GM19025 (cell line): ENCODE data around the gene SPEN.
A peak's percentile ranks its signal among the peaks of the same experiment; 100 is the strongest.
"Not testable (repeated sequence)": the region's sequence is repeated elsewhere in the genome, so short reads cannot be mapped to it uniquely, and the experiment has no call there.

Source experiments
- ATAC-seq: cut with Tn5 transposase; IDR thresholded peaks from one replicate; pipeline ENCODE4 v1.9.1; 2021; ENCODE audit warnings: mild to moderate bottlenecking, low read depth, moderate library complexity; ENCODE audit not compliant: unreplicated experiment

Gene SPEN, protein sequence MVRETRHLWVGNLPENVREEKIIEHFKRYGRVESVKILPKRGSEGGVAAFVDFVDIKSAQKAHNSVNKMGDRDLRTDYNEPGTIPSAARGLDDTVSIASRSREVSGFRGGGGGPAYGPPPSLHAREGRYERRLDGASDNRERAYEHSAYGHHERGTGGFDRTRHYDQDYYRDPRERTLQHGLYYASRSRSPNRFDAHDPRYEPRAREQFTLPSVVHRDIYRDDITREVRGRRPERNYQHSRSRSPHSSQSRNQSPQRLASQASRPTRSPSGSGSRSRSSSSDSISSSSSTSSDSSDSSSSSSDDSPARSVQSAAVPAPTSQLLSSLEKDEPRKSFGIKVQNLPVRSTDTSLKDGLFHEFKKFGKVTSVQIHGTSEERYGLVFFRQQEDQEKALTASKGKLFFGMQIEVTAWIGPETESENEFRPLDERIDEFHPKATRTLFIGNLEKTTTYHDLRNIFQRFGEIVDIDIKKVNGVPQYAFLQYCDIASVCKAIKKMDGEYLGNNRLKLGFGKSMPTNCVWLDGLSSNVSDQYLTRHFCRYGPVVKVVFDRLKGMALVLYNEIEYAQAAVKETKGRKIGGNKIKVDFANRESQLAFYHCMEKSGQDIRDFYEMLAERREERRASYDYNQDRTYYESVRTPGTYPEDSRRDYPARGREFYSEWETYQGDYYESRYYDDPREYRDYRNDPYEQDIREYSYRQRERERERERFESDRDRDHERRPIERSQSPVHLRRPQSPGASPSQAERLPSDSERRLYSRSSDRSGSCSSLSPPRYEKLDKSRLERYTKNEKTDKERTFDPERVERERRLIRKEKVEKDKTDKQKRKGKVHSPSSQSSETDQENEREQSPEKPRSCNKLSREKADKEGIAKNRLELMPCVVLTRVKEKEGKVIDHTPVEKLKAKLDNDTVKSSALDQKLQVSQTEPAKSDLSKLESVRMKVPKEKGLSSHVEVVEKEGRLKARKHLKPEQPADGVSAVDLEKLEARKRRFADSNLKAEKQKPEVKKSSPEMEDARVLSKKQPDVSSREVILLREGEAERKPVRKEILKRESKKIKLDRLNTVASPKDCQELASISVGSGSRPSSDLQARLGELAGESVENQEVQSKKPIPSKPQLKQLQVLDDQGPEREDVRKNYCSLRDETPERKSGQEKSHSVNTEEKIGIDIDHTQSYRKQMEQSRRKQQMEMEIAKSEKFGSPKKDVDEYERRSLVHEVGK (N-terminal part only)

DNA sequence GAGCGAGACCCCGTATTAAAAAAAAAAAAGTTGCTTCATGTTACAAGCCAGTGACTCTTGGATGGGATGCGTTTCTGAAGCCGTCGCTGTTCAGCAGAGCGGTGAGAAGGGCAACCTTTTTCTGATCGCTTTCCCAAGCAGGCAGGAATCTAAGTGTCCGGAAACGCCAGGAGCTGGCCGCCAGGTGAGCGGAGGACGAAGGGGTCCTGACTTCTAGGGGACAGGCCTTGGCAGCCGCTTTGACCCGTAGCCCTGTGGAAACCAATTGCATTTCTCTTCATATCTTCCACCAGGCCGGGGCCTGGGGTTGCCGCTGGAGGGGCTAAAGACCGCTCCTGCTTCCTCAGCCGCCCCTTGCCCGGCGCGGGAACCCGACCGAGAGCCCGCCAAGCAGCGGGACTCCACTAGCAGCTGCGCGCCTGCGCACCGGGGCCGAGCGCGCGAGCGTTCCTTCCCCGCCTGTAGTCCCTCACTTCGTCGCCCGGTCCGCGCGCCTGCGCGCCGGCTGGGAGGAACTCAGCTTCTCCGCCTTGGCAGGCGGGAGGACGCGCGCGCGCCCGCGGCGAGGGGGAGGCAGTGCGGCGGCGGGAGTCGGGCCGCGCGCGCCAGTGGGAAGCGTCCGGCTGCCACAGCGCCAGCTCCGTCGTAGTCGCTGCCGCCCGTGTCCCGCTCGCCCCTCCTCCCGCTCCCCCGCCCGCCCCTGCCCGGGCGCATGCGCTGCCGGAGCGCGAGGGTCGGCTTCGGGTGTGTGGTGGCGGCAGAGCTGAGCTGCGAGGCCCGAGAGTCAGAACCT, at the start of gene SPEN:
Gene SPEN, plus strand, starts transcription at position 608 of the 793 bp plus-strand sequence. CDS start 361 bp downstream, outside the sequence.
- ATAC-seq: peak; percentile 65

DNA sequence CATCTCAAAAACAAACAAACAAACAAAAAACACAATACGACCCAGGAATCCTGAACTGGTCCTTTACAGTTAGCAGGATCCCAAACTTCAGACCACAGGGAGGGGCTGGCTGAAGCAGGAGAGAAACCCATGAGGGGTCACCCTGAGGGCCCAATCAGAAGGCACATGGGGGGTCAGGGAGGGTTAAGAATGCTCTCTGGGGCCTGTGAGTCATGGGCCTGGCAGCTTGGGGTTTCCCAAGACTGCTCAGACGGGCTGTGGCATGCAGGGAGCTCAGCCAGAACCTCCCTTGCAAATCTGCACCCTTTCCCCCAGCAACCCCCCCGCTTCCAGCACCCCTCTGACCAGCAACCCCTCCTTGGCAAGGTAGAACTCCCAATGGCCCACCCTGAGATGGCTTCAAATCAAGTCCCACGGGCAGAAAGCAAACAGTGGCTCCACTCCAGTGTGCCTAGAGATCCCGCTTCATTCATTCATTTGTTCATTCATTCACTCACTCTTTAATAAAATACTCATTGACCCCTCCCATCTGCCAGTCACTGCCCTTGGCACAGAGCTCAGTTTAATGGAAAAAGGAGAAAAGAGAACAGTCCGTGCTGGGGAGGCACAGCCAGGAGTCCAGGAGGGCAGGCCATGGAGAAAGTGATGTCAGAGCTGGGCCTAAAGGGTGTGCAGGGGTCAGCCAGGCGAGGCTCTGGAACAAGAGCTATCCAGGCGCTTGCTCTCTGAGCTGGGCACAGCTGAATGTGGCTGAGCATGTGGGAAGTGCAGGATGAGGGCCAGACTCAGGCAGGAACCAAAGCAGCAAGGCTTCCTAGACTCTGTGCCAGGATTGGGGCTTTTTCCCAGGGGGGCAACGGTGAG, 48.3 kb upstream of the SPEN start:
- ATAC-seq: no peak

DNA sequence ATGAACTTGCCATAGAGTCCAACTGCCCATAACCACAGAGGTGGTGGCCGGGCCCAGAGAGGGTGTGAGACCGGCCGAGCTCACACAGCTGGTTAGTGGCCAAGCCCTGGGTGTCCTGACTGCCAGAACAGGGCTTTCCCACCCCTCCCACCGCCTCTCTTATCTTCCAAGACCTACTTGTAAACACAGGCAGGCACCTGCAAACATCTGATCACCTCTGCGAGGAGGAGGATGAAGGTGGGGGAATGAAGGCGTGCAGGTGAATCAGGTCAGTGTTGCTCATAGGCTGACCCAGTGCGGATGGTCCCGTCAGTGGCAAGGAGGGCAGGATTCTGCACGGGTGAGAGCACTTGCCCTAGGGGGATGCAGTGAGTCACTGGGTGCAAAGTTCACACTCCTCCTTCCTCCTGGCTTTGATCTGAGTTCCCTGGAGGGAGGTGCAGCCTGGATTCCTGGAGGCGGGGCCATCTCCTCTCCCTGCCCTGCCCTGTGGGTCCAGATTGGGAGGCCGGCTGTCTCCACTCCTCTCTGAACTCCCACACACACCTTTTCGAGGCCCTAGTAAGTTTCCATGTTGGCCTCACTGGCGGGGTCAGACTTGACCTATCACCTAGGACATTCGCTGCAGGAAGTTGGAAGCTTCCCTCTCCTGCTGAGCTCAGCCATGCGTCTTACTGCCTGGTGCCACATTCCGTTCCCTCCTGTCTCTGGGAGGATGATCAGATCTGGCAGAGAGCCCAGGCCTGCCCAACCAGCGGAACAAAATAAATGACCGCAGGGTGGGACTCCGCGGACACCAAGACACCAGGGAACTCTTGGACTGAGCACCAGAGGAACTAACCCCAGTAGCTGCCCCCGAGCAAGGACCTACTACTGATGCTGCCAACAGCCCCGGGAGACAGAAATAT, 47.3 kb upstream of the SPEN start:
- no peak for ATAC-seq

DNA sequence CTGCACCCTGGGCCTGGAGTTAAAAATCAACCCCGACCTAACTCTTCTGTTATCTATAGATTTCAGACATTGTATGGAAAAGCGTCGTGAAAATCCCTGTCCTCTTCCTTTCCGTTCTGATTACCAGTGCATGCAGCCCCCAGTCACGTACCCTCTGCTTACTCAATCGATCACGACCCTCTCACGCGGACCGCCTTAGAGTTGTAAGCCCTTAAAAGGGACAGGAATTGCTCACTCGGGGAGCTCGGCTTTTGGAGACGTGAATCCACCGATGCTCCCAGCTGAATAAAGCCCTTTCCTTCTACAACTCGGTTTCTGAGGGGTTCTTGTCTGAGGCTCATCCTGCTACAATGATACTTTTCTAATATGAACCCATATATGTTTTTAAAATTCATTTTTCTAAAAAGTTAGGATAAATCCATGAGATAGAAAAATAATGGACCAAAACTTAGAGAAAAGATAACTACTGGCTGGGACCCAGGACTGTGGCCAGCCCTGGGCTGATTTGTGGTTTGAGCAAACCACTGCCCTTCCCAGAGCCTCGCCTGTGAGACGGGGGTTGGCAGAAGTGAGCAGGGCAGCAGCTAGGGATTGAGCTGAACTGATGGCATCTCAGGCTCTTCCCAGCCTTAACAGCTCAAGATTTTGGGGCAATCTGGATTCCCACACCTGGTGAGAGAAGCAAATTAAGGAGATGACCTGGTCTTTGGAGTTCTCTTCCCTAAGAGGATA, 45.1 kb upstream of the SPEN start:
- no peak for ATAC-seq

DNA sequence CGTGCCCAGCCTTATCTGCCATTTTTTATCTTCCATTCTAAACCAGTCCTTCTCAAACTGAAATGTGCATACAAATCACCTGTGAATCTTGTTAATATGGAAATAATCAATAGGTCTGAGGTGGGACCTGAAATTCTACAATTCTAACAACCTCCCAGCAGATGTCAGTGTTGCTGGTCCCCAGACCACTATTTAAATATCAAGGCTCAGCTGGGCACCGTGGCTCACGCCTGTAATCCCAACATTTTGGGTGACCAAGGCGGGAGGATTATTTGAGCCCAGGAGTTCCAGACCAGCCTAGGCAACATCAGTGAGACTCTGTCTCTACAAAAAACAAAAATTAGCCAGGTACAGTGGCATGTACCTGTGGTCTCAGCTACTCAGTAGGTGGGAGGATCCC, 44.1 kb upstream of the SPEN start:
- no peak for ATAC-seq

DNA sequence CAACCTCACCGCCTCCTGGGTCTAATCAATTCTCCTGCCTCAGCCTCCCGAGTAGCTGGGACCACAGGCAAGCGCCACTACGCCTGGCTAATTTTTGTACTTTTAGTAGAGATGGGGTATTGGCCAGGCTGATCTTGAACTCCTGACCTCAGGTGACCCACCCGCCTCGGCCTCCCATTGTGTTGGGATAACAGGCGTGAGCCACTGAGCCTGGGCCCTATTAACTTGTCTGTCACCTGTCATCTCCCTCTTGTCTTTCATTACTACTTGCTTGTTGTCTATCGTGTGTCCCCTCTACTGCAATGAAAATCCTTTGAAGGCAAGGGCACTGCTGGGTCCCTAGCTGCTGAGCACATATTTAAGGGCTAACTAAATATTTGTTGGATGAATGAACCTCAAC, 43.4 kb upstream of the SPEN start:
- ATAC-seq: no peak

DNA sequence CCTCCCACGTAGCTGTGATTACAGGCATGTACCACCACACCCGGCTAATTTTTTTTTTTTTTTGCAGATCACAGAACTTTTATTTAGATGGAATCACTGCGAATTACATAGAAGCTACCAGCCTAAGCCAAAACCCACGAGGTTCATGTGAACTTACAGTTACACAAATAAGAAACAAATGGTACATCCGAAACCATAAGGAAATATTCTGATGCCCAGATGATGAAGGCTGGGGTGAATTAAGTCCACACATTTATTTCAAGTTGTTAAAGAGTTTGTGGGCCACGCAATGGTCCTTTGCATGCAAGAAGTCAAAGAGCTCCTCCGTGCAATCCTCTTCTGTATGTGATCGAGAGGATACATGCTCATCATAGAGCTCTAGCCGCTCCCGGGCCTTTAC, 40.4 kb upstream of the SPEN start:
- no peak for ATAC-seq

DNA sequence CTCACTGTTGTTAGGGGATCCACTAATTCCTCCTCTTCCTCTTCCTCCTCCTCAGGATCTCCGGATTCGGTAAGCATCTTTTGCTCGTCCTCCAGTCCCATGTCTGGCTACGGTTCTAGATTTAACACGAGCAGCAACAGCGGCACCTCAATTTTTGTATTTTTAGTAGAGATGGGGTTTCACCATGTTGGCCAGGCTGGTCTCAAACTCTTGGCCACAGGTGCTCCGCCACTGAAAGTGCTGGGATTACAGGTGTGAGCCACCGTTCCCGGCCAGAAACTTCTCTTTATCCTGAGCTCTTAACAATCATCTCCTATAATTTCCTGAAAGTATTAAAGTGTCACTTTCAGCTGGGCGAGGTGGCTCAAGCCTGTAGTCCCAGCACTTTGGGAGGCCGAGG, 40.0 kb upstream of the SPEN start, which contains the start of gene UQCRHL:
Gene UQCRHL, minus strand, starts transcription at position 101 of the 400 bp plus-strand sequence. Its CDS starts 0 bp downstream, at position 101.
- ATAC-seq: not testable (repeated sequence)

DNA sequence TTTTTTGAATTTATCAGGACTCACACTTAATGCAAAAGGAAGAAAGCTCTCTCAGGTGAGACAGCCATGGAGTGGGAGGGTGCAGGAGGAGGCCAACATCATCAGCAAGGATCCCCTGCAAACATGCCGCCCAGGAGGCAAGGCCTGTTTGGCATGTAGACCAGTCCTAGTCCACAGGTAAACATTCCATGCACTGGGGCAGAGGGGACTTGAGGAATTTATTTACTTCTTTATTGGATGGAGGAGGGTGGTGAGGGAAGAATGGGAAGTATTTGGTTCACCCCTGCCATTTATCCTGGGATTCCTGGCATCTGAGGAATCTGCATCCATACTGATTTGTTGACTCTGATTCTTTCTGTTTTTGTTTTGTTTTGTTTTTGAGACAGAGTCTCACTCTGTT, 38.6 kb upstream of the SPEN start:
- no peak for ATAC-seq

DNA sequence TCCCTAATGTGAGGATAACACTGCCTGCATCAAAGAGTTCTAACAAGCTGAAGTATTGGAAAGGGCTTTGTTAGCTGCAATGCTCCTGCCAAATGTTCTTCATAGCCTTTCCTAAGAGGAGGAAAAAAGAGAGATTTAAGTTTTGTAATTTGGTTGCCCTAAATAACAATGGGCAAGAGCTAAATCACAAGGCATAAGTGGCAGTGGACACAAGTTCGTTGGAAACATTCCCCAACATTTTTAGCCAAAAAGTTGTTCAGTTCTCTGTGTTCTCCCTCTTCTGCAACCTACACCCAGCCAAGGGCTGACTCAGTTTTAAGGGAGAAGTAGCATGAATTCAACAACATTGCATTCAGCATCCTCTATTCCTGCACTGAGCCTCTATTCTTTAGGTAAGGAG, 37.4 kb upstream of the SPEN start:
- ATAC-seq: no peak

DNA sequence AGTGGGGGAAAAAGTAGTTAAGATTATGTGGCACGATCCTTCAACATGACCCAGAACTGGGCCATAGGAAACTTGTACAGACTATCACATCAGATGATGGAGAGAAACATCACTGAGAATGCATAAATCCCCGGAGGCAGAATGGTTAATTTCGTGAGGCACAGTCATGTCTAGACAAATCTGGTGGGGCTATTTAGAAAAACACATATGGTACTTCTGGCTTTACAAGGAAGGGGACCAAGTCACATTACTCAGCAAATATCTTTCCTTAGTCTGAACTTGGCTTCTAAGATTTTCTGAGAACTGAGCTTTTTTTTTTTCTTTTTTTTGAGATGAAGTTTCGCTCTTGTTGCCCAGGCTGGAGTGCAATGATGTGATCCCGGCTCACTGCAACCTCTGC, 30.8 kb upstream of the SPEN start:
- ATAC-seq: no peak

DNA sequence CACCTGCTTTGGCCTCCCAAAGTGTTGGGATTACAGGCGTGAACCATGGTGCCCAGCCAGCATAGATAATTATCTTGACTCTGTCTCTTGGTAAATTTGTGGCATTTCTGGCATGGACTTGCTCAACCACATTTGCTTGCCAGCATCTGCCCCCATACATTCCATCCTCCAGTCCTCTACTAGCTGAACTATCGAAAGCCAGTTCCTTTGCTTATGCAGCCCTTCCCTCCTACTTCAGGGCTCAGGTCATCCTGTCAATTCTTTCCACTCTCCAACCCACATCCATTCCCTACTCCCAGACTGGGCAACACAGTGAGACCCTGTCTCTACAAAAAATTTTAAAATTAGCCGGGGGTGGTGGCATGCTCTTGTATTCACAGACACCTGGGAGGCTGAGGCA, 27.0 kb upstream of the SPEN start:
- no peak for ATAC-seq

DNA sequence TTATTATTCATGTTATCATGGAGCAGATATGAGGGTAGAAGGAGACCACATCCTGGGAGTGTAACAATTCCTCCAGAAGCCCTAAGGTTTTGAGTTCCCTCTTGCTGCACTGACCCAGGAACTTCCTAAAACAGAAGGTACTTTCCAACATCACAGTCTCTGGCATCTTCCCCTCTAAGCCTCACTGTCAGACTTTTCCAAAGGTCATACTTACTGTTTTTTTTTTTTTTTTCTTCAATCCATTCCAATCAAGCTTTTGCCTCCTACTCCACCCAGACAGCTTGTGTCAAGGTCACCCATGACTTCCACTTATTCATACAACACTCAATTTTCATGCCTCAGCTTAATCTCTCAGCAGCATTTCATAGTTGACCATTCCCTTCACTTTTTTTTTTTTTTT, 21.7 kb upstream of the SPEN start:
- no peak for ATAC-seq

DNA sequence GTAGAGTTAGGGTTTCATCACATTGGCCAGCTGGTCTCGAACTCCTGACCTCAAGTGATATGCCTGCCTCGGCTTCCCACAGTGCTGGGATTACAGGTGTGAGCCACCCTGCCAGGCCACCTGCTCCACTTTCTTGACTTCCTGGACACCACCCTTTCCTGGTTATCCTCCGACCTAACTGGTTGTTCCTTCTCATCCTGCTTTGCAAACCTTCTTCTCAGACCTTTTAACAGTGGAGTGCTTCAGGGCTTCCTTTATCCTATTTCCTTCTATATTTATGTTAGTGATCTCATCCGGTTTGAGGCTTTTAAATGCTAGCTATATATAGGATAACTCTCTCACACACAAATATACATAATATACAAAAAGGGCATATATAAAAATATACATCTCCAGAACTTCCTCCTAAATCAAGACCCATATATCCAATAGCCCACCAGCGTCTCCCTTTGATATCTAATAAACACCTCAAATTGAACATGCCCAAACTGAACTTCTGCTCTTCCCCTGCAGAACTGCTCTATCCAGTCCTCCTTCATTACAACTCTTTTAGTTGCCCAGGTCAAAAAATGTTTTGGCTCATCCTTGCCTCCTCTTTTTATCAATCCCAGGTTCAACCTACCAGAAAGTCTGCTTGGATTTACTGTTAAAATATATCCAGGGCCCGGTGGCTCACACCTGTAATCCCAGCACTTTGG, 20.5 kb upstream of the SPEN start:
- no peak for ATAC-seq

DNA sequence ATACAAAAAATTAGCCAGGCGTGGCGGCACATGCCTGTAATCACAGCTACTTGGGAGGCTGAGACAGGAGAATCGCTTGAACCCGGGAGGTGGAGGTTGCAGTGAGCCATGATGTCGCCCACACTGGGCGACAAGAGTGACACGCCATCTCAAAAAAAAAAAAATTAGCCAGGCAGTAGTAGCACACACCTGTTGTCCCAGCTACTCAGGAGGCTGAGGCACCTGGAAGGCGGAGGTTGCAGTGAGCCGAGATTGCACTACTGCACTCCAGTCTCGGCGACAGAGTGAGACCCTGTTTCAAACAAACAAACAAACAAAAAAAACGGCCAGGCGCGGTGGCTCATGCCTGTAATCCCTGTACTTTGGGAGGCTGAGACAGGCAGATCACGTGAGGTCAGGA, 19.9 kb upstream of the SPEN start:
- ATAC-seq: not testable (repeated sequence)

DNA sequence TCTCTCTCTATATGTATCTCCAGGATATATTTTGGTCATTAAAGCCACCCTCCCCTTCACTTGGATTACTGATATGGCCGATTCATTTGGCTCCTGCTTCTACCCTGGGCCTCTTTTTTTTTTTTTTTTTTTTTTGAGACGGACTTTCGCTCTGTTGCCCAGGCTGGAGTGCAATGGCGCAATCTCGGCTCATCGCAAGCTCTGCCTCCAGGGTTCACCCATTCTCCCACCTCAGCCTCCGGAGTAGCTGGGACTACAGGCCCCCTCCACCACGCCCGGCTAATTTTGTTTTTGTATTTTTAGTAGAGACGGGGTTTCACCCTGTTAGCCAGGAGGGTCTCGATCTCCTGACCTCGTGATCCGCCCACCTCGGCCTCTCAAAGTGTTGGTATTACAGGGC, 18.6 kb upstream of the SPEN start:
- not testable (repeated sequence) for ATAC-seq

DNA sequence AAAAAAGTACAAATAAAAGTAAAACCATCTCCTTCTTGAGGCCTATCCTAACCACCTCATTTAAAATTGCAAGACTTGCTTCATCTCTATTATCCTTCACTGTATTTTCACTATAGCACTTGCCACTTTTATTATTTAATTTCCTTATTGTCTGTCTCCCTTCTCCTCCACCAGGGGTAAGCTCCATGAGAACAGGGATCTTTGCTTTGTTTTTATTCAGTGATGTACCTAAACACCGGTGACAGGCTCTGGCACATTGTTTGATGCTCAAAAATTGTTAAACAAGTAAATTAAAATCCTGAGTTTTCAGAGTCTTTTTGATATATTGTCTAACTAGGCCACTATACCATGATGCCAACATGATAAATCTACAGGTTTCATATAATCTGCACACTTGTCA, 17.2 kb upstream of the SPEN start:
- no peak for ATAC-seq
